ENCODE measurements around the gene MORN1.

- TF ChIP-seq CTCF (IDR thresholded peaks at IDR 0.05; ENCODE audit: low read length) = no peak
- no peak for TF ChIP-seq EZH2 (optimal IDR thresholded peaks at IDR 0.05; ENCODE audit: low read depth, low read length)
Observed at GRCh38 chr1:2328676-2329455, 62.5 kb downstream of the MORN1 start.

Measured in MM.1S (cell line).